Aorta (tissue), 5 donors: Measurements from ENCODE around the gene ZNF138. TPM values are rescaled to one million over a fixed set of nuclear protein-coding genes. Genes with fewer than 3 reads are reported as not detected.
"Not testable (repeated sequence)": the region's sequence is repeated elsewhere in the genome, so short reads cannot be mapped to it uniquely, and the experiment has no call there.

ENCODE experiments used
- ATAC-seq: fragments of 200-7000 bp; cut with Tn5 transposase; one replicate; pipeline ENCODE4 v1.9.1; 2022; ENCODE audit warnings: moderate library complexity; ENCODE audit not compliant: low FRiP score
- DNase-seq, 2 donors: peaks; one replicate each; pipeline ENCODE4 v3.0.0-alpha.2; 2020
- H3K27ac ChIP-seq, 2 donors: one replicate each; pipeline ENCODE4 v1.5.1; 2013; ENCODE audit warnings: low read length in 2 of 2, mild to moderate bottlenecking in 2 of 2, moderate library complexity in 2 of 2, control low read depth in 1 of 2, inconsistent platforms in 1 of 2, low read depth in 1 of 2
- H3K27me3 ChIP-seq, 2 donors: one replicate each; pipeline ENCODE4 v1.6.1; 2013; ENCODE audit warnings: control low read depth in 1 of 2, low read length in 1 of 2, mild to moderate bottlenecking in 1 of 2, moderate library complexity in 1 of 2; ENCODE audit not compliant: insufficient read depth in 2 of 2, control insufficient read depth in 1 of 2
- H3K36me3 ChIP-seq, 2 donors: one replicate each; pipeline ENCODE4 v1.6.1; 2013; ENCODE audit warnings: control low read depth in 1 of 2, low read length in 1 of 2, mild to moderate bottlenecking in 1 of 2; ENCODE audit not compliant: insufficient read depth in 2 of 2, control insufficient read depth in 1 of 2
- H3K4me1 ChIP-seq, 2 donors: one replicate each; pipeline ENCODE4 v1.6.1; 2013; ENCODE audit warnings: low read length in 2 of 2, control low read depth in 1 of 2, mild to moderate bottlenecking in 1 of 2, moderate library complexity in 1 of 2; ENCODE audit not compliant: insufficient read depth in 2 of 2, control insufficient read depth in 1 of 2
- H3K4me3 ChIP-seq, 2 donors: one replicate each; pipeline ENCODE4 v1.5.1; 2013; ENCODE audit warnings: low read length in 2 of 2, control low read depth in 1 of 2, mild to moderate bottlenecking in 1 of 2
- H3K9me3 ChIP-seq: one replicate; pipeline ENCODE4 v1.6.1; 2013; ENCODE audit warnings: mild to moderate bottlenecking, low read length; ENCODE audit not compliant: control insufficient read depth
- WGBS, 2 donors: extraction: QIAGEN DNeasy Blood & Tissue Kit; methylation state at CpG; one replicate each; pipeline ENCODE4 v1.1.7; 2013; 5-methylcytosine and 5-hydroxymethylcytosine counted together
- intact Hi-C, 2 donors: fragments of 100-400 bp; cut with DNase I; formaldehyde crosslinking; loops; one replicate each; pipeline versions ENCODE4 v1.14.2 to v1.15.0; 2022
- polyA plus RNA-seq, 2 donors: library from polyadenylated mRNA; stranded (reverse); fragments of 200-250 nt; gene quantifications; one replicate each; pipeline ENCODE4 v1.2.3, GENCODE V29; 2013
- total RNA-seq, 2 donors: library from RNA; stranded (reverse); fragmentation: NEBNext Ultra II Directional; extraction: Animal tissue kit (Norgen Biotek cat#: 25700); gene quantifications; one replicate each; pipeline ENCODE4 v1.2.1, GENCODE V29; 2021
- donor health status: healthy with polysubstance abuse.
- donor health status: Bipolar disorder and iron deficiency.
- donor health status: DM: no; HTN: no; CAD: no.
- donor health status: DM: no; HTN: no; CAD: no.
- donor health status: DM: yes; HTN: yes; CAD: no.

The ZNF138 gene
- total and polyA plus RNA-seq, 4 donors, result 2.0 to 9.2 (median 4.9) TPM

DNA sequence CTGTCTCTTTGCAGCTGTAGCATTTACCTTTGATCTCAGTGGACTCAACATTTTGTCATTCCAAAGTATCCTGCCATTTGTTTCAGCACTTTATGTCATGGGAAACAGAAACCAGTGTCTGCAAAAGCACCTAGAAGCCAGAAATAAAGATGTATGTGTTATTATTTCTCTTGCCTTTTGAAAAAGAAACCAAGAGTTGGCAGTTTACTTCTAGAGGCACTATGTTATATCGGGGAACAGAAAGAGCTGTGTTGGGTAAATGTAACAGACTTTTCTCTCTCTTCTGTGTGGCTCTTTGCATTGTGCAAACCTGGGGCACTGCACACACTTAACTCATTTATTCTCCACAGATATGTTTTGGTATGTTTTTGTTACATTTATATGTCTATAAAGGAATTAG lies 36.7 kb downstream of the ZNF138 start:
- Histone ChIP-seq H3K36me3 (no peaks in the 10 kb centered on the region), H3K4me1 (no peaks in the 10 kb centered on the region), H3K27me3 (no peaks in the 10 kb centered on the region), H3K4me3 (no peak overlapping the region), H3K27ac (no peak overlapping the region), H3K9me3 (no peaks in the 10 kb centered on the region)
- ATAC-seq (no peak), DNase-seq (no peak)
- WGBS, 2 donors, result 3 to 8% methylated on average over 1 of the region's 1 CpG
- intact Hi-C loops, result no loop called here

DNA sequence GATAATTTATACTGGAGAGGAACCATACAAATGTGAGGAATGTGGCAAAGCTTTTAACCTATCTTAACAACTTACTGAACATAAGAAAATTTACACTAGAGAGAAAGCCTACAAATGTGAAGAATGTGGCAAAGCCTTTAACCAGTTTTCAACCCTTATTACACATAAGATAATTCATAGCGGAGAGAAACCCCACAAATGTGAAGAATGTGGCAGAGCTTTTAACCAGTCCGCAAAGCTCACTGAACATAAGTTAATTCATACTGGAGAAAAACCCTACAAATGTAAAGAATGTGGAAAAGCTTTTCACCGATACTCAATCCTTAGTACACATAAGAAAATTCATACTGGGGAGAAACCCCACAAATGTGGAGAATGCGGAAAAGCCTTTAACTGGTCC lies 37.9 kb downstream of the ZNF138 start:
- ATAC-seq (no peak), DNase-seq (no peak)
- 84 to 87% methylated on average over 4 of the region's 4 CpGs for WGBS, 2 donors
- Histone ChIP-seq H3K27me3 (no peaks in the 10 kb centered on the region), H3K9me3 (no peaks in the 10 kb centered on the region), H3K36me3 (no peaks in the 10 kb centered on the region), H3K4me3 (no peak overlapping the region), H3K27ac (no peak overlapping the region), H3K4me1 (no peaks in the 10 kb centered on the region)
- intact Hi-C loops, result no loop called here

DNA sequence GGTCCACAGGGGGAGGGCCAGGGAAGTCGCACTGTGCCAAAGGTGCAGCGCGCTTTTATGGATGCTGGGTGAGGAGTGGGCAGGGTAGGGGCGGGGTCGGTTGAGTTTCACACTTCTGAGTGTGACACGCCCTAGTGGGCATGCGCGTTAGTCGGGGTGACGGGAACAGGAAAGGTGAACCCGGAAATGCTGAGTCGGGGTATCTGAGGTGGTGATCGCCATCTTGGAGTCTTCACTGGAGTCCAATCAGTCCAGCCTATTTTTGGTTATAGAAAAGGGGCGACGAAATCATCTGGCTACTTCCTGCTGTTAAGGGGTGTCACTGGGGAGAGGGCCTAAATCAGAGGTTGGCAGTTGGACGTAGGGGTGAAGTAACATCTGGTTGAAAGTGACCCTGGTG lies 40.8 kb downstream of the ZNF138 start:
- intact Hi-C loops, result no loop called here
- no peak for ATAC-seq
- H3K9me3 ChIP-seq, result no peaks in the 10 kb centered on the region
- H3K27ac ChIP-seq, result no peak overlapping the region
- H3K4me3 ChIP-seq, result no peak overlapping the region
- 87 to 91% methylated on average over 16 of the region's 16 CpGs for WGBS, 2 donors
- no peaks in the 10 kb centered on the region for H3K36me3 ChIP-seq
- DNase-seq, result peak in 1 of 2 donors; percentile 42
- no peaks in the 10 kb centered on the region for H3K4me1 ChIP-seq
- H3K27me3 ChIP-seq, result no peaks in the 10 kb centered on the region

DNA sequence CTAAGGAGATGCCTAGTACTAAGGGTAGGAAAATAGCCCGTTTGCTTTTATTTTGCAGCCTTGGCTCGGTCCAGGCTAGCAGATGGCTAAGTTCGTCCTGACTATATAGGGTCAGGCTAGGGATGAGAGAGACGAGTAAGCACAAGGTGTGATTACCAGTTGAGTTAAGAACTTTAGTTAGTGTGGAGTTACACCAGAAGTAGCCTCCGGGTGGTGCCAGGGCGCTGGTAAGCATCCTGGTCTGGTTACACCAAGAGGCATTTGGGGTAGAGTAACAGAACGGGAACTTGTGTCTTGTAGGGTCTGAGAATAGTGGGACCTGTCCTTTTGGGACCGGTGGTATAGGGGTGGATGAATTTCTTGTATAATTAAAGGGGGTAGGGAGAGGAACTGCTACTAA lies 41.6 kb downstream of the ZNF138 start:
- H3K36me3 ChIP-seq, H3K27ac ChIP-seq, DNase-seq, H3K4me1 ChIP-seq, ATAC-seq, H3K4me3 ChIP-seq, intact Hi-C loops, H3K9me3 ChIP-seq, H3K27me3 ChIP-seq: not testable (repeated sequence)
- 91 to 95% methylated on average over 8 of the region's 8 CpGs for WGBS, 2 donors

DNA sequence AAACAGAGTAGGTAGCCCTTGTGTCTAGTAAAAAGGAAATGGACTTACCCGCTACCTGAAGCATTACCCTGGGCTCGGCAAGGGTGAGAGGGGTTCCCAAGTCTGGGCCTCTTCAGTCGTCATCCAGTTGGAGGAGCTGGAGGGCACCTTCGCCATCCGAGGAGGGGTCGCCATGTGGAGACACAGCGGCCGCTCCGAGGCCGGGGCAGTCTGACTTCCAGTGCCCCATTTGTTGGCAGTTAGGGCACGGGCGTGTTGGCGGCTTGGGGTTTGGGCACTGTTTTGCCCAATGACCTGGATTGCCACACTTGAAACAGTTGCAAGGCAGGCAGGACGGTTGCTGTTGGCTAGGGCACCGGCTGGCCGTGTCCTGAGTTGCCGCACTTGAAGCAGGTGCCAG lies 43.8 kb downstream of the ZNF138 start:
- H3K9me3 ChIP-seq, ATAC-seq, H3K27me3 ChIP-seq, intact Hi-C loops, H3K4me3 ChIP-seq, H3K36me3 ChIP-seq, H3K4me1 ChIP-seq, DNase-seq, H3K27ac ChIP-seq: not testable (repeated sequence)
- 89 to 94% methylated on average over 13 to 17 of the region's 17 CpGs for WGBS, 2 donors

DNA sequence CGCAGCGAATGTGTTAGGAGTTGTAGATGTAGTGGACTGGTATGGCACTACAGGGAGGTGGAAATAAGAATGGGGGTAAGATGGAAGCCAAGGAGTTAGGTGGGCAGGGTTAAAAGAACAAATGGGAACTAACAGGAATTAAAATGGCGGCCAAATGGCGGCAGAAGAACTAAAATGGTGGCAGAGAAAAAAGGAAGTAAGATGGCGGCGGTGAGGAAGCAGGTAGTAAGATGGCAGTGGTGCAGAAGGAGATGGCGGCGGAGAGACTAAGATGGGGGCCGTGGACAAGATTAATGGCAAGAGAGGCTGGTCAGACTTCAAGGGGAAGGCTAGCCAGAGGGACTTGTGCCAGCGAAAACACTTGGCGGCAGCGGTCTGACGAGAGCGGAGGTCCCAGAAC lies 44.5 kb downstream of the ZNF138 start:
- DNase-seq (no peak), ATAC-seq (no peak)
- H3K9me3 ChIP-seq, result no peaks in the 10 kb centered on the region
- H3K27me3 ChIP-seq, result no peaks in the 10 kb centered on the region
- no peak overlapping the region for H3K4me3 ChIP-seq
- H3K4me1 ChIP-seq, result no peaks in the 10 kb centered on the region
- no peaks in the 10 kb centered on the region for H3K36me3 ChIP-seq
- WGBS, 2 donors, result 81% methylated on average over 14 of the region's 14 CpGs
- intact Hi-C loops, result no loop called here
- H3K27ac ChIP-seq, result no peak overlapping the region

DNA sequence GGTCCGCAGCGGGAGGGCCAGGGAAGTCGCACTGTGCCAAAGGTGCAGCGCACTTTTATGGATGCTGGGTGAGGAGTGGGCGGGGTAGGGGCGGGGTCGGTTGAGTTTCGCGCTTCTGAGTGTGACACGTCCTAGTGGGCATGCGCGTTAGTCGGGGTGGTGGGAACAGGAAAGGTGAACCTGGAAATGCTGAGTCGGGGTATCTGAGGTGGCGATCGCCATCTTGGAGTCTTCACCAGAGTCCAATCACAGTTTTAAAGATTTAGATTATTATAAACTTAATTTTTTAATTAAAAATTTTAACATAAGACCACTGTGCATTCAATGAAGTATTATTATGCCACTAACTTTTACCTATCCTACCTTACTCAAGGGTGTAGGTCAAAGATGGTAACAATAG lies 45.7 kb downstream of the ZNF138 start:
- no peaks in the 10 kb centered on the region for H3K9me3 ChIP-seq
- WGBS, 2 donors, result 94 to 95% methylated on average over 16 of the region's 16 CpGs
- no peaks in the 10 kb centered on the region for H3K27me3 ChIP-seq
- no peak for ATAC-seq
- DNase-seq, result no peak
- intact Hi-C loops, result no loop called here
- no peaks in the 10 kb centered on the region for H3K4me1 ChIP-seq
- no peak overlapping the region for H3K27ac ChIP-seq
- no peak overlapping the region for H3K4me3 ChIP-seq
- no peaks in the 10 kb centered on the region for H3K36me3 ChIP-seq

DNA sequence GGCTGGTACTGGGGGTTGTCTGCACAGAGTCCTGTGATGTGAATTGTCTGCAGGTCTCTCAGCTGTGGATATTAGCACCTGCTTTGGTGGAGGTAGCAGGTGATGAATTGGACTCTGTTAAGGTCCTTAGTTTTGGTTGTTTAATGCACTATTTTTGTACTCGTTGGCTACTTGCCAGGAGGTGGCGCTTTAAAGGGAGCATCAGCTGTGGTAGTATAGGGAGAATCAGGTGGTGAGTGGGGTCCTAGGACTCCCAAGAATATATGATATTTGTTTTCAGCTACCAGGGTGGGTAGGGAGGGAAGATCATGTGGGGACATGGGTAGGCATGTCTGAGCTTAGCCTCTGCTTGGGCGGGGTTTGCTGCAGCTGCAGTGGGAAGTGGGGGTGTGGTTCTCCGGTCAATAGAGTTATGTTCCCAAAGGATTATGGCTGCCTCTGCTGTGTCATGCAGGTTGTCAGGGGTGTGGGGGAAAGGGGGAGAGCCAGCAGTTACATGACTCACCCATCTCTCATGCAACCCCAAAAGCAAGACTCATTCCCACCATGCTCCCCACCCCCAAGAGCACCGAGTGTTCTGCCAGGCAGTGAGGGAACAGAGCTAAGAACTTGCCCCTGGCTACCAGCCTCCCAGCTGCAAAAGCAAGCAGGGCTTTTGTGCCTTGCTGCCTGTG lies 55.2 kb downstream of the ZNF138 start:
- Histone ChIP-seq H3K4me3 (no peak overlapping the region), H3K27me3 (no peaks in the 10 kb centered on the region), H3K9me3 (no peaks in the 10 kb centered on the region), H3K27ac (no peak overlapping the region), H3K4me1 (no peaks in the 10 kb centered on the region), H3K36me3 (no peaks in the 10 kb centered on the region)
- DNase-seq (no peak), ATAC-seq (no peak)
- intact Hi-C loops, result no loop called here
- WGBS, 2 donors, result 60% methylated on average over 5 of the region's 5 CpGs

DNA sequence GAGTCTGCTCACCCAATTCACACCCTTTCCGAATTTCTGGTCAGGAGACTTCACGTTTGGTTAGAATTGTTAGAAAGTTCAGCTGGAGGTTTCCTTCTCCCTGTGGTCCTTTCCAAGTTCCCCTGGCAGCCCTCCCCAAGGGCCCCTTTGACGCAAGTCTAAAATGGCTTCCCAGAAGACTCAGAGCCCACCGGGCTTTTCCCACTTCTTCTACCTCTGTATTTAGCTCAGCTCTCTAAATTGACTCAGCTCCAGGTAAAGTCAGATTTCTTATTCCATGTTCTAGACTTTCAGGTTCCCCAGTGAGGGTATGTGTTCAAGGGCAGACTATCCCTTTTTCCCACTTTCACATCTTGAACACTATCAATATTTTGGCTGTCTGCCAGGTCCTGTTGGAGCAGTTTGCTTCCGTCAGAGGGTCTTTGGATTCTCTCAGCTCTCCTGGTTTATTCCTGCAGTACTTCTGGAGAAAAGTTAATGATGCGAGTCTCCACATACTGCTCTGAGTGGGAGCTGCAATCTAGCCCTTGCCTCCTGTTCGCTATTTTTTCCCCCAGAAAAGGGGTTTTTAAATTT lies 55.8 kb downstream of the ZNF138 start:
- Histone ChIP-seq H3K4me1 (no peaks in the 10 kb centered on the region), H3K4me3 (no peak overlapping the region), H3K9me3 (no peaks in the 10 kb centered on the region), H3K27me3 (no peaks in the 10 kb centered on the region), H3K27ac (no peak overlapping the region), H3K36me3 (no peaks in the 10 kb centered on the region)
- 76 to 78% methylated on average over 7 of the region's 7 CpGs for whole genome bisulfite sequencing, 2 donors
- no peak for DNase-seq
- intact Hi-C loops, result no loop called here
- ATAC-seq, result no peak
